WTC11 (cell line): Measurements from ENCODE around the gene ADAMTS2. TPM values are rescaled to one million over a fixed set of nuclear protein-coding genes. Genes with fewer than 3 reads are reported as not detected.

Experiments used
- ATAC-seq: fragments of 200-7000 bp; cut with Tn5 transposase; 2 replicates; pipeline ENCODE4 v1.10.0; 2021; ENCODE audit warnings: mild to moderate bottlenecking, moderate library complexity
- CTCF ChIA-PET: fragments of 300-600 bp; sonication (Branson Sonifier 250); formaldehyde crosslinking; loops from one replicate; lab custom pipeline; 2021; ENCODE audit warnings: antibody characterized with exemption; lab: Charles Lee
- POLR2A ChIA-PET: fragments of 350-600 bp; sonication (Branson Sonifier 250); formaldehyde crosslinking; loops from one replicate; lab custom pipeline; 2021; ENCODE audit warnings: antibody characterized with exemption; lab: Charles Lee
- DNase-seq: peaks from one replicate; pipeline ENCODE4 v3.0.0; 2021; ENCODE audit warnings: low spot score
- H3K27ac Mint-ChIP-seq: 2 replicates; pipeline ENCODE4 v1.8.0; 2021; ENCODE audit warnings: mixed read lengths
- H3K27me3 Mint-ChIP-seq: 2 replicates; pipeline ENCODE4 v1.8.0; 2021; ENCODE audit warnings: low read depth, mild to moderate bottlenecking, moderate library complexity, mixed read lengths
- H3K36me3 Mint-ChIP-seq: 2 replicates; pipeline ENCODE4 v1.8.0; 2021; ENCODE audit warnings: mixed read lengths
- H3K4me1 Mint-ChIP-seq: 2 replicates; pipeline ENCODE4 v1.8.0; 2022; ENCODE audit warnings: mixed read lengths
- H3K4me3 Mint-ChIP-seq: 2 replicates; pipeline ENCODE4 v1.8.0; 2021; ENCODE audit warnings: mild to moderate bottlenecking, moderate library complexity, mixed read lengths
- H3K9me3 Mint-ChIP-seq: 2 replicates; pipeline ENCODE4 v1.8.0; 2021; ENCODE audit warnings: mixed read lengths
- CBFB ChIP-seq: sonication (generic); formaldehyde crosslinking; IDR thresholded peaks from 2 replicates; pipeline ENCODE4 v1.8.1; 2022; ENCODE audit warnings: mild to moderate bottlenecking, low read depth, missing genetic modification reagents
- FOXJ3 ChIP-seq: sonication (generic); formaldehyde crosslinking; IDR thresholded peaks from 2 replicates; pipeline ENCODE4 v1.9.0; 2021; ENCODE audit warnings: missing genetic modification reagents, mild to moderate bottlenecking, borderline replicate concordance
- GABPB1 ChIP-seq: sonication (generic); formaldehyde crosslinking; IDR thresholded peaks from 2 replicates; pipeline ENCODE4 v1.8.1; 2023; ENCODE audit warnings: mild to moderate bottlenecking, missing genetic modification reagents
- JAZF1 ChIP-seq: fragments of 250-450 bp; sonication (Bioruptor Pico); IDR thresholded peaks from 2 replicates; pipeline ENCODE4 v1.9.0; 2021; ENCODE audit warnings: moderate library complexity, mild to moderate bottlenecking, inconsistent platforms
- NFE2L1 ChIP-seq: sonication (generic); formaldehyde crosslinking; IDR thresholded peaks from 2 replicates; pipeline ENCODE4 v1.8.1; 2023; ENCODE audit warnings: missing genetic modification reagents
- NFYB ChIP-seq: sonication (generic); formaldehyde crosslinking; conservative IDR thresholded peaks from 2 replicates; pipeline ENCODE4 v1.8.0; 2022; ENCODE audit warnings: low read depth, missing genetic modification reagents
- NR1H2 ChIP-seq: sonication (generic); formaldehyde crosslinking; IDR thresholded peaks from 2 replicates; pipeline ENCODE4 v1.9.0; 2021; ENCODE audit warnings: mild to moderate bottlenecking, moderate library complexity, missing genetic modification reagents
- NR2C2 ChIP-seq: sonication (generic); formaldehyde crosslinking; IDR thresholded peaks from 2 replicates; pipeline ENCODE4 v1.8.0; 2022; ENCODE audit warnings: mild to moderate bottlenecking, missing genetic modification reagents
- RORB ChIP-seq: fragments of 250-450 bp; sonication (Bioruptor Pico); IDR thresholded peaks from 2 replicates; pipeline ENCODE4 v1.9.0; 2021; ENCODE audit warnings: mild to moderate bottlenecking
- SMAD3 ChIP-seq: sonication (generic); formaldehyde crosslinking; IDR thresholded peaks from 2 replicates; pipeline ENCODE4 v1.8.0; 2022; ENCODE audit warnings: missing genetic modification reagents, mild to moderate bottlenecking, borderline replicate concordance
- SMAD4 ChIP-seq: sonication (generic); formaldehyde crosslinking; IDR thresholded peaks from 2 replicates; pipeline ENCODE4 v1.8.0; 2022; ENCODE audit warnings: mild to moderate bottlenecking, missing genetic modification reagents
- SP1 ChIP-seq: sonication (generic); formaldehyde crosslinking; conservative IDR thresholded peaks from 2 replicates; pipeline ENCODE4 v1.8.1; 2022; ENCODE audit warnings: missing genetic modification reagents
- TEAD1 ChIP-seq: sonication (generic); formaldehyde crosslinking; IDR thresholded peaks from 2 replicates; pipeline ENCODE4 v1.8.0; 2022; ENCODE audit warnings: mild to moderate bottlenecking, missing genetic modification reagents
- TEAD4 ChIP-seq: sonication (generic); formaldehyde crosslinking; IDR thresholded peaks from 2 replicates; pipeline ENCODE4 v1.8.0; 2022; ENCODE audit warnings: mild to moderate bottlenecking, missing genetic modification reagents
- TP53 ChIP-seq: sonication (generic); formaldehyde crosslinking; IDR thresholded peaks from 2 replicates; pipeline ENCODE4 v1.8.1; 2023; ENCODE audit warnings: mild to moderate bottlenecking, missing genetic modification reagents
- ZNF263 ChIP-seq: sonication (generic); formaldehyde crosslinking; IDR thresholded peaks from 2 replicates; pipeline ENCODE4 v1.8.1; 2022; ENCODE audit warnings: low read depth, mild to moderate bottlenecking, moderate library complexity, missing genetic modification reagents
- ZNF416 ChIP-seq: fragments of 250-450 bp; sonication (Bioruptor Pico); IDR thresholded peaks from 2 replicates; pipeline ENCODE4 v1.9.0; 2021; ENCODE audit warnings: mild to moderate bottlenecking, inconsistent platforms
- total RNA-seq: library from RNA; stranded (reverse); gene quantifications from 3 replicates; pipeline ENCODE4 v1.2.3, GENCODE V29; 2021
- TF ChIP-seq, protein P1 (sequence below): sonication (generic); formaldehyde crosslinking; IDR thresholded peaks from 2 replicates; pipeline ENCODE4 v1.8.1; 2022; ENCODE audit warnings: mild to moderate bottlenecking, moderate library complexity, missing genetic modification reagents
- TF ChIP-seq, protein P2 (sequence below): sonication (generic); formaldehyde crosslinking; IDR thresholded peaks from 2 replicates; pipeline ENCODE4 v1.8.1; 2022; ENCODE audit warnings: mild to moderate bottlenecking, missing genetic modification reagents, moderate library complexity, borderline replicate concordance
- TF ChIP-seq, protein P3 (sequence below): sonication (generic); formaldehyde crosslinking; conservative IDR thresholded peaks from 2 replicates; pipeline ENCODE4 v1.8.1; 2023; ENCODE audit warnings: mild to moderate bottlenecking, low read depth, missing genetic modification reagents, moderate library complexity
- TF ChIP-seq, protein P4 (sequence below): sonication (generic); formaldehyde crosslinking; IDR thresholded peaks from 2 replicates; pipeline ENCODE4 v1.8.0; 2023; ENCODE audit warnings: mild to moderate bottlenecking, missing genetic modification reagents
- TF ChIP-seq, protein P5 (sequence below): sonication (generic); formaldehyde crosslinking; IDR thresholded peaks from 2 replicates; pipeline ENCODE4 v1.8.1; 2023; ENCODE audit warnings: mild to moderate bottlenecking, missing genetic modification reagents, moderate library complexity
- TF ChIP-seq, protein P6 (sequence below): sonication (generic); formaldehyde crosslinking; IDR thresholded peaks from 2 replicates; pipeline ENCODE4 v1.8.0; 2022; ENCODE audit warnings: mild to moderate bottlenecking, missing genetic modification reagents

Gene ADAMTS2
- total RNA-seq, 1 experiment from 2014 or later, result 11.2 TPM

DNA sequence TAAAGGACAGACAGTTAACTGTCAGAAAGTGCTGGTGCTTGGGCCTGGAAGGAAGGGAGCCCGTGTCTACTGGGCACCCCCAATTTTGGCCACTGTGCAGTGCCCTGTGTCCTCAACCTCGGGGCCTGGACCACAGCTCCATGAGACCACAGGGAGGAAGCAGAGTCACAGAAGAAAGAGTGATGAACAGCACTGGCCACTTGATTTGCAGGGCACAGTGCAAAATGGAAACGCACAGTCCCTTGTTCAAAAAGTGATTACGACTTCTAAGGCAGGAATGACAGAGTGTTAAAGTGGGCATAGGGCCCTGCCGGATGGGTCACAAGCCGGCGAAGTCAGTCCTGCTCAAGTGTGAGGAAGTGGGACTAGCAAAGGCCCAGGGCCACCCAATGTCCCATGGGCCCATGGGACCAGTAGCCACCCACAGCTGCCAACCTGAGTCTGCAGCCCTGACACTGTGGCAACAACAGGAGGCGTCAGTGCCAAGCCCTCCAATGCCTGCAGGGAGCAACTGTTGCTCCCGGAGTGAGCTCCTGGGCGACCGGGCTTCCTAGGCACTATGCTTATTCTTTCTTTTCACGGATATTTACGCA is 85.4 kb downstream of the ADAMTS2 start (continued):
- TF ChIP-seq, protein P1, sequence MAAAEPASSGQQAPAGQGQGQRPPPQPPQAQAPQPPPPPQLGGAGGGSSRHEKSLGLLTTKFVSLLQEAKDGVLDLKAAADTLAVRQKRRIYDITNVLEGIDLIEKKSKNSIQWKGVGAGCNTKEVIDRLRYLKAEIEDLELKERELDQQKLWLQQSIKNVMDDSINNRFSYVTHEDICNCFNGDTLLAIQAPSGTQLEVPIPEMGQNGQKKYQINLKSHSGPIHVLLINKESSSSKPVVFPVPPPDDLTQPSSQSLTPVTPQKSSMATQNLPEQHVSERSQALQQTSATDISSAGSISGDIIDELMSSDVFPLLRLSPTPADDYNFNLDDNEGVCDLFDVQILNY (CRISPR knock-in tag), result no peak
- TF ChIP-seq SP1 (CRISPR knock-in tag) (no peak), GABPB1 (CRISPR knock-in tag) (no peak), NR2C2 (no peak), TP53 (CRISPR knock-in tag) (no peak), TEAD1 (CRISPR knock-in tag) (no peak), CBFB (CRISPR knock-in tag) (no peak), JAZF1 (CRISPR knock-in tag) (no peak), FOXJ3 (no peak)
- TF ChIP-seq, protein P2, sequence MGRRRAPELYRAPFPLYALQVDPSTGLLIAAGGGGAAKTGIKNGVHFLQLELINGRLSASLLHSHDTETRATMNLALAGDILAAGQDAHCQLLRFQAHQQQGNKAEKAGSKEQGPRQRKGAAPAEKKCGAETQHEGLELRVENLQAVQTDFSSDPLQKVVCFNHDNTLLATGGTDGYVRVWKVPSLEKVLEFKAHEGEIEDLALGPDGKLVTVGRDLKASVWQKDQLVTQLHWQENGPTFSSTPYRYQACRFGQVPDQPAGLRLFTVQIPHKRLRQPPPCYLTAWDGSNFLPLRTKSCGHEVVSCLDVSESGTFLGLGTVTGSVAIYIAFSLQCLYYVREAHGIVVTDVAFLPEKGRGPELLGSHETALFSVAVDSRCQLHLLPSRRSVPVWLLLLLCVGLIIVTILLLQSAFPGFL (CRISPR knock-in tag), result no peak
- TF ChIP-seq, protein P3, sequence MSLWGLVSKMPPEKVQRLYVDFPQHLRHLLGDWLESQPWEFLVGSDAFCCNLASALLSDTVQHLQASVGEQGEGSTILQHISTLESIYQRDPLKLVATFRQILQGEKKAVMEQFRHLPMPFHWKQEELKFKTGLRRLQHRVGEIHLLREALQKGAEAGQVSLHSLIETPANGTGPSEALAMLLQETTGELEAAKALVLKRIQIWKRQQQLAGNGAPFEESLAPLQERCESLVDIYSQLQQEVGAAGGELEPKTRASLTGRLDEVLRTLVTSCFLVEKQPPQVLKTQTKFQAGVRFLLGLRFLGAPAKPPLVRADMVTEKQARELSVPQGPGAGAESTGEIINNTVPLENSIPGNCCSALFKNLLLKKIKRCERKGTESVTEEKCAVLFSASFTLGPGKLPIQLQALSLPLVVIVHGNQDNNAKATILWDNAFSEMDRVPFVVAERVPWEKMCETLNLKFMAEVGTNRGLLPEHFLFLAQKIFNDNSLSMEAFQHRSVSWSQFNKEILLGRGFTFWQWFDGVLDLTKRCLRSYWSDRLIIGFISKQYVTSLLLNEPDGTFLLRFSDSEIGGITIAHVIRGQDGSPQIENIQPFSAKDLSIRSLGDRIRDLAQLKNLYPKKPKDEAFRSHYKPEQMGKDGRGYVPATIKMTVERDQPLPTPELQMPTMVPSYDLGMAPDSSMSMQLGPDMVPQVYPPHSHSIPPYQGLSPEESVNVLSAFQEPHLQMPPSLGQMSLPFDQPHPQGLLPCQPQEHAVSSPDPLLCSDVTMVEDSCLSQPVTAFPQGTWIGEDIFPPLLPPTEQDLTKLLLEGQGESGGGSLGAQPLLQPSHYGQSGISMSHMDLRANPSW (CRISPR knock-in tag), result no peak
- TF ChIP-seq, protein P4, sequence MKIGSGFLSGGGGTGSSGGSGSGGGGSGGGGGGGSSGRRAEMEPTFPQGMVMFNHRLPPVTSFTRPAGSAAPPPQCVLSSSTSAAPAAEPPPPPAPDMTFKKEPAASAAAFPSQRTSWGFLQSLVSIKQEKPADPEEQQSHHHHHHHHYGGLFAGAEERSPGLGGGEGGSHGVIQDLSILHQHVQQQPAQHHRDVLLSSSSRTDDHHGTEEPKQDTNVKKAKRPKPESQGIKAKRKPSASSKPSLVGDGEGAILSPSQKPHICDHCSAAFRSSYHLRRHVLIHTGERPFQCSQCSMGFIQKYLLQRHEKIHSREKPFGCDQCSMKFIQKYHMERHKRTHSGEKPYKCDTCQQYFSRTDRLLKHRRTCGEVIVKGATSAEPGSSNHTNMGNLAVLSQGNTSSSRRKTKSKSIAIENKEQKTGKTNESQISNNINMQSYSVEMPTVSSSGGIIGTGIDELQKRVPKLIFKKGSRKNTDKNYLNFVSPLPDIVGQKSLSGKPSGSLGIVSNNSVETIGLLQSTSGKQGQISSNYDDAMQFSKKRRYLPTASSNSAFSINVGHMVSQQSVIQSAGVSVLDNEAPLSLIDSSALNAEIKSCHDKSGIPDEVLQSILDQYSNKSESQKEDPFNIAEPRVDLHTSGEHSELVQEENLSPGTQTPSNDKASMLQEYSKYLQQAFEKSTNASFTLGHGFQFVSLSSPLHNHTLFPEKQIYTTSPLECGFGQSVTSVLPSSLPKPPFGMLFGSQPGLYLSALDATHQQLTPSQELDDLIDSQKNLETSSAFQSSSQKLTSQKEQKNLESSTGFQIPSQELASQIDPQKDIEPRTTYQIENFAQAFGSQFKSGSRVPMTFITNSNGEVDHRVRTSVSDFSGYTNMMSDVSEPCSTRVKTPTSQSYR (CRISPR knock-in tag), result no peak

DNA sequence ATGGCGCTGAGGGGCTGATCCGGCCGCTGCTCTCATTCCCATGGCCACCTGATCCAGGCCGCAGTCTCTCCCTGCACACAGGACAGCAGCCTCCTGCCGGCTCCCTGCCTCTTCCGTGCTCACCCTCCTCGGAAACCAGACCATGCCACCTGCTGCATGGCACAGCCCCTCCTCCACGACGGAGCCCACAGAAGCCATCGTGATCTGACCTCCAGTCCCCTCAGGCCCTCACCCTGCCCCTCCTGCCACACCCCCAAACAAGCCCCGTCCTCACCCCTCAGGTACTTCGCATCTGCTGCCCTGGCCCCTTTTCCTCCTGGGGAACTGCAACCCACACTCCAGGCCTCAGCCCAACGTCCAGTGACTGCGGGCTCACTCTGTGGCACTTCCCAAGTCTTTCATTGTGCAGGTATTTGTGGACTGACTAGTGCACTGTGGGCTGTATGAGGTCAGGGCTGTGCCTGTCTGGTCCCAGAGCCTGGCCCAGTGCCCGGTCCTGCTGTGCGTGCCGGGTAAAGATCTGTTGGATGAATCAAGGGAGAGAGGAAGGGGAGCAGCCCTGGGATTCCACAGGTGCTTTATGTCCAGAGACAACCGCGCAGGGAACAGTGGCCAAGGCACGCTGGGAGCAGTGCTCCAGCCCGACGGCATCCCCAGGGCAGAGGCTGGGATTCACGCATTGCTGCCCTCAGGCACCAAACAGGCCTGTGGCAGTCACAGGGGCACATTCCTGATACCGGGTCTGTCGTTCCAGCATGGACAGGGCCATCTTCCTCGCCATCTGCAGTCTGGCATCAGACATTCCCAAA is 86.1 kb downstream of the ADAMTS2 start:
- TF ChIP-seq RORB, result no peak
- H3K9me3 Mint-ChIP-seq, result no peaks in the 10 kb centered on the region
- peak overlapping the region; percentile 65 for H3K27ac Mint-ChIP-seq
- ChIA-PET CTCF (interaction anchor here (1.4 to 3.0 kb wide), 2 partner anchors 91 to 94 kb away, joined by 3 to 38 read pairs; no protein-coding TSS in a partner anchor), POLR2A (no interaction called here)
- DNase-seq (peak; percentile 9), ATAC-seq (no peak)
- H3K36me3 Mint-ChIP-seq, result no peaks in the 10 kb centered on the region
- H3K4me1 Mint-ChIP-seq, result peaks cover 5% of the 10 kb centered on the region
- H3K4me3 Mint-ChIP-seq, result no peak overlapping the region
- no peaks in the 10 kb centered on the region for H3K27me3 Mint-ChIP-seq

DNA sequence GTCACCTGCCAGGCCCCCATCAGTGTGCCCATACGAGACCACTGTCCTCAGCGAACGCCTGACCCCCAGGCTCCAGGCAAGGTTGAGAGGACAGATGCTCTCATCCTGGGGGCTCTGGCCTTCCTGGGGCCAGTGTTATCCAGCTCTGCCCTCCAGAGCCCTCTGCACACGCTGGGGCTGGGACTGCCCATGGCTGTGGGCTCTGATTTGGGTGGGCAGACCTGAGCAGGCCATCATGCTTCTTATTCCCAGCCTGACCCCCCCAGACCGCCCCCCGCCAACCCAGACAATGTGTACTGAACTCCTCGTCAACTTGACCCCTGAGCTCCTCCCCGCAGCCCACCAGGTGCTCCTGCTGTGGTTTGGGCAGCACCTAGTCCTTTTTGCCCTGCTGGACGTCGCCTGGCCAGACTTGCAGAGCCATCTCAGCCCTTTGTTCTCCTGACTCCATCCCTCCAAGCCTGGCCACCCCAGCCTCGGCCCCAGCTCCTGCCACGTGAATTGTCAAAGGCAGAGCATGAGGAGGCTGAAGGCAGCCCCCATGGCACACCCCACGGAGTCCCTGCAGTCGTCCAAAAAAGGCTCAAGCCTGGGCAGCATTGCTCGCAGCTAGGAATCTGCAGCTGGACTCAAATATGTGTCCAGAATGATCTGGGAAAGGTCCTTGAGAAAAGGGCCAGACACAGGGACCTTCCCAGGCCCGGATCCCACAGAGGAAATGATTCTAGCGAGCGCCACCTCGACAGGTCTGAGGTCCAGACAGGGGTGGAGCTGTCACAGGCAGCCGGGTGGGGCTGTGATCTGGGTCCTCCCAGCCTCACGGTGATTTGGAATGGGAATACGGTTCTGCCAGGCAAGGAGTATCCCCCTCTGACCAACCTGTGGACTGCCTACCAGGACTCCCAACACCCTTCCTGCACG is 87.0 kb downstream of the ADAMTS2 start:
- no peak for ATAC-seq
- Mint-ChIP-seq H3K27ac (no peak overlapping the region), H3K4me3 (no peak overlapping the region), H3K27me3 (no peaks in the 10 kb centered on the region), H3K36me3 (no peaks in the 10 kb centered on the region), H3K4me1 (peaks cover 5% of the 10 kb centered on the region), H3K9me3 (no peaks in the 10 kb centered on the region)
- DNase-seq, result no peak
- POLR2A ChIA-PET, result no interaction called here
- CTCF ChIA-PET, result no interaction called here
- TF ChIP-seq NR1H2 (CRISPR knock-in tag) (no peak), TEAD4 (no peak), SMAD4 (CRISPR knock-in tag) (no peak), NFE2L1 (no peak), ZNF263 (no peak), SMAD3 (CRISPR knock-in tag) (no peak), ZNF416 (CRISPR knock-in tag) (no peak), NFYB (CRISPR knock-in tag) (no peak)
- TF ChIP-seq, protein P5, sequence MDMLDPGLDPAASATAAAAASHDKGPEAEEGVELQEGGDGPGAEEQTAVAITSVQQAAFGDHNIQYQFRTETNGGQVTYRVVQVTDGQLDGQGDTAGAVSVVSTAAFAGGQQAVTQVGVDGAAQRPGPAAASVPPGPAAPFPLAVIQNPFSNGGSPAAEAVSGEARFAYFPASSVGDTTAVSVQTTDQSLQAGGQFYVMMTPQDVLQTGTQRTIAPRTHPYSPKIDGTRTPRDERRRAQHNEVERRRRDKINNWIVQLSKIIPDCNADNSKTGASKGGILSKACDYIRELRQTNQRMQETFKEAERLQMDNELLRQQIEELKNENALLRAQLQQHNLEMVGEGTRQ, result no peak
- TF ChIP-seq, protein P6, sequence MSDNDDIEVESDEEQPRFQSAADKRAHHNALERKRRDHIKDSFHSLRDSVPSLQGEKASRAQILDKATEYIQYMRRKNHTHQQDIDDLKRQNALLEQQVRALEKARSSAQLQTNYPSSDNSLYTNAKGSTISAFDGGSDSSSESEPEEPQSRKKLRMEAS (CRISPR knock-in tag), result no peak
